Measurements from ENCODE around the gene SENP3. TPM values are rescaled to one million over a fixed set of nuclear protein-coding genes. Genes with fewer than 3 reads are reported as not detected.

The SENP3 gene
- total and polyA plus RNA-seq, 3 donors from 2014 or later, result 77.4 to 108 (median 83.5) TPM

DNA sequence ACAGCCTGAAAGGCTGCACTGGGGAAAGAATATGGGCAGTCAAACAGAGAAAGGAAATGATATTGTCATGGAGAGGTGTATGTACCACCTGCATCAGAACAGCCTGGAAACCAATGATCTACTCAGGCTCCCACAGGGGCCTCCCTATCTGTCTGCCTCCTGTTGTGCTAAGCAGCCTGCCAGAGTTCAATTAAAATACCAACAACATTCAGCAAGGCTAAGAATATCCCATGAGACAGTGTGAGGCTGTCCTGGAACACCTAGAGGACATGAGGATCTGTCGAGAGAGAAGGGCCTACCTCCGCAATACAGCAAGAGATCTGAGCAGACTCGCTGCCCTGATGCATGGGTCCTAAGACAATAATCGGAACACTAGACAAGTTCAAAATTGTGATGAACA is 44.6 kb downstream of the SENP3 start:
- Histone ChIP-seq H3K9me3 (no peaks in the 10 kb centered on the region), H3K36me3 (ENCODE audit: low read depth, missing control alignments) (no peaks in the 10 kb centered on the region), H3K27me3 (no peaks in the 10 kb centered on the region), H3K27ac (no peak overlapping the region), H3K4me1 (no peaks in the 10 kb centered on the region), H3K4me3 (no peak overlapping the region)
- WGBS, 2 donors, result 74 to 80% methylated on average over 4 of the region's 4 CpGs
- intact Hi-C loops (cut with DNase I; ENCODE audit: low total_unique reads), result no loop called here
- no peak for TF ChIP-seq POLR2A (IDR thresholded peaks at IDR 0.05)
- TF ChIP-seq, protein P1, sequence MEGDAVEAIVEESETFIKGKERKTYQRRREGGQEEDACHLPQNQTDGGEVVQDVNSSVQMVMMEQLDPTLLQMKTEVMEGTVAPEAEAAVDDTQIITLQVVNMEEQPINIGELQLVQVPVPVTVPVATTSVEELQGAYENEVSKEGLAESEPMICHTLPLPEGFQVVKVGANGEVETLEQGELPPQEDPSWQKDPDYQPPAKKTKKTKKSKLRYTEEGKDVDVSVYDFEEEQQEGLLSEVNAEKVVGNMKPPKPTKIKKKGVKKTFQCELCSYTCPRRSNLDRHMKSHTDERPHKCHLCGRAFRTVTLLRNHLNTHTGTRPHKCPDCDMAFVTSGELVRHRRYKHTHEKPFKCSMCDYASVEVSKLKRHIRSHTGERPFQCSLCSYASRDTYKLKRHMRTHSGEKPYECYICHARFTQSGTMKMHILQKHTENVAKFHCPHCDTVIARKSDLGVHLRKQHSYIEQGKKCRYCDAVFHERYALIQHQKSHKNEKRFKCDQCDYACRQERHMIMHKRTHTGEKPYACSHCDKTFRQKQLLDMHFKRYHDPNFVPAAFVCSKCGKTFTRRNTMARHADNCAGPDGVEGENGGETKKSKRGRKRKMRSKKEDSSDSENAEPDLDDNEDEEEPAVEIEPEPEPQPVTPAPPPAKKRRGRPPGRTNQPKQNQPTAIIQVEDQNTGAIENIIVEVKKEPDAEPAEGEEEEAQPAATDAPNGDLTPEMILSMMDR (IDR thresholded peaks at IDR 0.05), result no peak
- no peak for DNase-seq

DNA sequence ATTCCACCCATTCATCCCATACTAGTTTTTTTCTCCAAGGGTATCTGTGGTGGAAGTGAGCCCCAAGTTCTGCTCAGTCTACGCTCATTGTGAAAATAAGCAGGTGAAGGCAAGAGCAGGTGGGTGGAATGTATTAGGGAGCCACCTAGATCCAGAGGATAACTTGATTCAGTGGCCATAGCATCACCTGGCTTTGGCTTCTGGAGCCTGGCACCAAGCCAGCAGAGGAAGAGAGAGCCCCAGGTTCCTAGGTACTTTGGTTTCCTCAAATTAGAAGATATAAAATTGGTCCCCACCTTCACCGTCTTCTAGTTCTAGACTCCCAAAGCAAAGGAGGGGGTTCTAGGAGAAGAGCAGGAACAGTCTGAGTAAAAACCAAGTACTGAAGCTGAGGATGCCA is 48.9 kb downstream of the SENP3 start:
- Histone ChIP-seq H3K27ac (no peak overlapping the region), H3K9me3 (no peaks in the 10 kb centered on the region), H3K36me3 (ENCODE audit: low read depth, missing control alignments) (no peaks in the 10 kb centered on the region), H3K27me3 (no peaks in the 10 kb centered on the region), H3K4me3 (no peak overlapping the region), H3K4me1 (peaks cover 23% of the 10 kb centered on the region)
- intact Hi-C loops (cut with DNase I; ENCODE audit: low total_unique reads), result no loop called here
- no peak for DNase-seq
- 94 to 97% methylated on average over 2 of the region's 2 CpGs for WGBS, 2 donors
- TF ChIP-seq POLR2A (IDR thresholded peaks at IDR 0.05), result no peak
- TF ChIP-seq, protein P1 (IDR thresholded peaks at IDR 0.05), result no peak

DNA sequence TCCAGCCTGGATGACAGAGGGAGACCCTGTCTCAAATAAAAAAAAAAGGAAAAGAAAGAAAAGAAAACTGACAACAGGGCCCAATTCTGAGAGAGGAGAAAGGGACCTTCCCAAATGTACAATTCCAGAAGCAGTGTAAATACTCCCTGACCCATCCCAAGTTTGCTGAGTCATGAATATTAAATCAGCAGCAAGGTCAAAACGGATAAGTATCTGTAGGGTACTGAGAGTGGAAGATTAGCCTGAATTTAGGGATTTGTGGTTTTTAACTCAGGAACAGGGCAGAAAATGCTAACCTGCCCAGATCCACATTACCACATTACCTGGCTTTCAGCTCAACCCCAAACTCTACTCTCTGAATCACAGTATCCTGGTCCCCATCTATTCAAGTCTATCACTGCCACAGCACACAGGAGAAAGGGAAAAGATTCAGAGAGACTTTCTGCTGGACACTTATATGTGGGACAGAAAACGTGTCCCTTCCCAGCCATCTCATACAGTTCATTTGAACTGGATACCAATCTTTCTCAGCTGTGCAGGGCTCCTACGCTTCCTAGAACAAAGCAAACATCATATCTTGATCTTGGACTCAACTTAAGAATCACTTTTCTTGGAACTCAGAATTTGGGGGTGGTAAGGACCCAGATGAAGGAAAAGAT is 50.0 kb downstream of the SENP3 start:
- WGBS, 2 donors, result 33 to 52% methylated on average over 3 of the region's 3 CpGs

DNA sequence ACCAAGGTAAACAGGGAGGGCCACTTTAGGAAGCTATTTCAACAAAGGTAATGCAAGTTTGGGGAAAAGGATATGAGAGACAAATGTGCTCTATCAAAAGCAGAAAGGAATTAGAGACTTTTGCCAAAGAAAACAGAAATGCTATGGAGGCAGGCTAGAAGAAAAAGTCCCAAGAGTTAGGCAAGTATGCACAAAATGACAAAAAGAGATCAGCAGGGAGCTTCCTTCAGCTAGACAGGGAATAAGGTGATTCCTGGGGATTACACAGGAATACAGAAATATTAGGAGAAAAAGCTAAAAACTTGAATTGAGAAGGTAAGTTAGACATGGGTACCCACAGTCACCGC is 50.5 kb downstream of the SENP3 start:
- 79 to 84% methylated on average over 1 of the region's 1 CpG for WGBS, 2 donors
- H3K27ac ChIP-seq, result no peak overlapping the region
- intact Hi-C loops (cut with DNase I; ENCODE audit: low total_unique reads), result no loop called here

More for the DNA sequence above, 50.0 kb downstream of the SENP3 start:
- intact Hi-C loops (cut with DNase I; ENCODE audit: low total_unique reads), result no loop called here
- Histone ChIP-seq H3K4me1 (peaks cover 23% of the 10 kb centered on the region), H3K4me3 (no peak overlapping the region), H3K9me3 (no peaks in the 10 kb centered on the region), H3K36me3 (ENCODE audit: low read depth, missing control alignments) (no peaks in the 10 kb centered on the region), H3K27ac (no peak overlapping the region), H3K27me3 (no peaks in the 10 kb centered on the region)
- DNase-seq, result no peak
- TF ChIP-seq POLR2A (IDR thresholded peaks at IDR 0.05), result no peak
- TF ChIP-seq, protein P1 (IDR thresholded peaks at IDR 0.05), result no peak

More for the DNA sequence above, 50.5 kb downstream of the SENP3 start:
- H3K4me1 ChIP-seq, result peaks cover 23% of the 10 kb centered on the region
- H3K9me3 ChIP-seq, result no peaks in the 10 kb centered on the region
- no peak for DNase-seq
- no peaks in the 10 kb centered on the region for H3K36me3 ChIP-seq (ENCODE audit: low read depth, missing control alignments)
- no peak for TF ChIP-seq POLR2A (IDR thresholded peaks at IDR 0.05)
- TF ChIP-seq, protein P1 (IDR thresholded peaks at IDR 0.05), result no peak
- H3K4me3 ChIP-seq, result no peak overlapping the region
- no peaks in the 10 kb centered on the region for H3K27me3 ChIP-seq

All from testis (tissue), 3 donors.